CD4-positive, alpha-beta T cell treated with Interleukin-15 for 1 hour (primary cell): ENCODE measurements around the gene ALG12.

ENCODE experiments used
- DNase-seq: peaks from one replicate; pipeline ENCODE4 v3.0.0-alpha.2; 2020

Gene ALG12

DNA sequence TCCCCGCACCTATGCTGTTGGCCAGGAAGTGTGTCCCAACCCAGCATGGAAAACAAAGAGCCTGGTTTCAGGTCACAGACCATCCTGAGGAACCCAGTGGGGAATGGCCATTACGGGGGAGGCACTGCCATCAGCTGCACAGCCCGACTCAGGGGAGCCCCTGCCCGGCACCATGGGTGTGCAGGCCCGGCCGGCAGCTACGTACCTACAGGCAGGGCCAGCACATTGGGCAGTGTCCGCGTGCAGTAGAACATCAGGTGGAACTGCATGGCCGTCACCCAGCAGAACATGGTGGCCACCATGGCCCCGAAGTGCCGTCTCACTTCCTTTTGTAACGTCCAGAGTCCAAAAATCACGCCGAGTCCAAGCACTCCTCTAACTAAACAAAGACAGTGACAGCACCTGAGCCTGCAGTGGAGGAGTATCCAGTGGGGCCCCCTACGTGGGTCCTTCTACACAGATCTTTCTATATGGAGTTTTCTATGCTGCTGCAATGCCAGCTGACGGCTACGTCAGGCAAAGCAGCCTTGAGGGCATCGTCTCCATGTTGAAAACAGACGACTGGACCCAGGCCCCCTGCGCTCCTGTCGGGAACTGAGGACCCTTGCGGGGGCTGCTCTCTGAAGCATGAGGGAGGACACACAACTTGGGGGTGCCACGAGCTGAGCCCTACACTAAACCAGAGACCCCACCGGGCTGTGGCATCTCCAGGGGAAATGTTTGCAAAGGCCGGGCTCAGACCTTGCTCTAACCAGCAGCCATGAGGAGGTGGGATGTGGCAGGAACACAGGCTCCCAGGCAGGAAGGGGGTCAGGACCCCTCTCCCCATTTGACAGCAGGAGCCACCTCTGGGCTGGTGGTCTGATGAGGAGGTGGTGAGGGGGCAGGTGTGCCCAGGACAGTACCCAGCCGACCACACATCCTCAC is 7.7 kb downstream of the ALG12 start:
- DNase-seq, result no peak

DNA sequence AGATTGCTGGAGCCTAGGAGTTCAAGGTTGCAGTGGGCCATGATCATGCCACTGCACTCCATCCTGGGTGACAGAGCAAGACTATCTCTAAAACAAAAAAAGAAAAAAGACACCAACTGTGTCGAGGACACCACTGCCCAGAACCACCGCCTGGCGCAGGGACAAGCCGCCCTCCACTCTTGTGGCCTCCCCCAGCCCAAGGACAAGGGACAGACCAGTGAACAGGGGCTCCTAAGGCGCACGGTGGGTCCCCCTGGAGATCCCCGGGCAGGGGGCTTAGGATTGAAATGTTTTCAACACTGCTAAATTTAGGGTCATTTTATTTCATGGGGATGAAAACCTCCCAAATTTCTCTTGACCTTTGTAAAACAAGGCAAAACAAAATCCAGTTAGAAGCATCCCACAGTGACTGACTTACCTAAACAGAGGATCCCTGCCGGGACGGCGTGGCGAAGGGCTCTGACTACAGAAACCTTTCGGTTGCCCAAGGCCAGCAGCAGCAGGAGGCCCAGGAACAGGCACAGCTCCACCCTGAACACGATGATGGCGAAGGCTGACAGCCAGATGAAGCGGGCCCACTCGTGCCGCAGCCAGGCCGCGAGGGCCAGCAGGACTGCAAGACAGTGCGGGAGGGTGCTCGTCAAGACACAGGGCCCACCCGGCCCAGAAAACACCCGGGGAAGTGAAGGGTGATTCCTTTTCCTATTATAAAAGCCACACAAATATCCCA is 8.6 kb downstream of the ALG12 start:
- no peak for DNase-seq

DNA sequence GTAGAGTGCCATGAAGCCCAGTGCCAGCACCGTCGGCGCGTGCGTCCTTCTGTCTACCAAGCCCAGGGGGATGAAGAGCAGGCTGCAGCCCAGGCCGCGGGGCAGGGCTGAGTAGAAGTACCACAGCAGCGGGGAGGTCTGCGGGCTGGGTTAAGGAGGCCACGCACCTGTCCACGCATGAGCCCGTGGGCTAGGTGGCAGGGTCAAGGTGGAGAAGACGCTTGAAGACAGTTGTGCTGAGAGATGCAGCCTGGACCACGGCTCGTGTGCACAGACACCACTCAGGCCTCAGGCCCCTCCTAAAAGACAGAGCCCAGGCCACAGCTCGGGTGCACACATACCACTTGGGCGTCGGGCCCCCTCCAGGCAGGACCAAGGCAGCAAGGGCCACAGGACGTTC is 10.4 kb downstream of the ALG12 start:
- DNase-seq, result no peak

DNA sequence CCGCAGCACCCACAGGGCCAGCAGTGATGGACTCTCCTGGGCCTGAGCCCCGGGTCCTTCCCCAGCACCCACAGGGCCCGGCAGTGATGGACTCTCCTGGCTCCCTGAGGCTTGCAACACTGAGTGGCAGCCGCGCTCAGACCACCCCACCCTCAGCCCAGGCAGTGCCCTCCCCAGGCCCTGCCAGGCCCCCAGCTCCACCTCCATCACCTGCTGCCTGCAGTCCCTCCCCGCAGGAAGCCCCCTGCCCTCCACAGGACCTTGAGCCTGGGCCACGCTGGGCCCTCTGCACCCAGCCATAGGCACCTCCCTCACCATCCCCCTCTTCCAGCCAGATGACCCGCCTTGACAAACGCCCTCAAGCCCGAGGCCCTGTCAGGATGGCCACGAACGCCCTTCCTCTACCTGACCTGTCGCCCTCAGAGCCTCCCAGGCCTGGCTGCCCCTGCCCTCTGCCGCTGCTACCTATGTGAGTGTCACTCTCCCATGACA is 11.4 kb downstream of the ALG12 start:
- no peak for DNase-seq

DNA sequence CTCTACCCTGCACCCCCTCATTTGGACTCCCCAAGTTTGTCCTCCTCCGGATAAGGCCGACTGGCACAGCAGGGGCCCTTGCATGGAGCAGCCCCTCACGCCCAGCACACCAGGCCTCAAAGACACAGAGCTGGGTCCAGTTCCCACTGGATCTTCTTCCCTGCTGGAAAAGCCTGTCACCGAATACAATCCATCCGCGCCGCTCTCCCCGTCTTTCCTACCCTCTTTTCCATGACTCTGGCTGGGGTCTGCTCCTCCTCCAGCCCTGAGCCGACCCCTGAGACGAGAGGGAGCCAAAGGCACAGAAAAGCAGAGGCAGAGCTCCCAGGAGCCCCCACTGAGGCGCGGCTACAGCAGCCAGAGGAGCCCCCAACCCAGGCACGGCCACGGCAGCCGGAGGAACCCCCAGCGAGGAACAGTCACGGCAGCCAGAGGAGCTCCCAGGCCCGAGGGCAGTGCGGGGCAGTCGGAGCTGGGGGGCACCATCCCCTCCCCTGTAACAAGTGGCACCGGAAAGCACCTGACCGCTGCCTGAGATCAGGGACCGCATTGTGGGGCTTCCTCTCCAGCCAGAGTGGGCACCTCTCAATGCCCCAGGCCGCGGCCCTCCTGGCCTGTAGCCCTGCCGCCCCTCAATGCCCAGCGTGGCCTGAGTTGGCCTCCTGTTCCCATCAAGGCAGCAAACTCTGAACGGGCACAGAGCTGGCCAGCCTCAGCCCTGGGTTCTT is 12.0 kb downstream of the ALG12 start:
- DNase-seq, result no peak

DNA sequence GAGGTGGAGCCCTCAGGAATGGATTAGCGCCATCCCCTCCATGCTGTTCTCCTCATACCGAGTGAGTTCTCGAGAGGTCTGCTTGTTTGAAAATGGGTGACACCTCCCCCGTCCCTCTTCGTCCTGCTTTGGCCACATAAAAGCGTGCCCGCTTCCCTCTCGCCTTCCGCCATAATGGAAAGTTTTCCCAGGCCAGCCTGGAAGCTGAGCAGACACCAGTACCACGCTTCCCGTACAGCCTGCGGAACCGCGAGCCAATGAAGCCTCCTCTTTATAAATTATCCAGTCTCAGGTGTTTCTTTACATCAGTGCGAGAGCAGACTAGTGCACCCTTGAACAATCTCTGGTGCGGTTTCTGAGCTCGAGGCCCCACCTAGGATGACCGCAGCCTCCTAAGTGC is 12.8 kb downstream of the ALG12 start:
- no peak for DNase-seq

DNA sequence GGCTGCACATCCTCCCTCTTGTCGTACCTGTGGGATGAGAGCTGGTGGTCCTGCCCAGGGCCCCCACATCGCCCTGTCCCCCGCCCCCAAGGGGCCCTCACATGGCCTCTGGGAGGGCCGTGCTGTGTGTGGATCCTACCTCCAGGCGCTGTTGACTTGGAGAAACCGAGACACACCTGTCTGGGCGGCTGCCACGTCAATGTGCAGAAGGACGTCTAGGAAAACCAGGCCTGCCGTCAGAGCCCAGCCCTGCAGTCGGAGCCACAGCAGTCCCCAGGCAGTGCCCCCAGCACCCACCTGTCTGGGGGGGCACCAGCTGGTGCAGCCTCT is 14.2 kb downstream of the ALG12 start:
- DNase-seq, result no peak

DNA sequence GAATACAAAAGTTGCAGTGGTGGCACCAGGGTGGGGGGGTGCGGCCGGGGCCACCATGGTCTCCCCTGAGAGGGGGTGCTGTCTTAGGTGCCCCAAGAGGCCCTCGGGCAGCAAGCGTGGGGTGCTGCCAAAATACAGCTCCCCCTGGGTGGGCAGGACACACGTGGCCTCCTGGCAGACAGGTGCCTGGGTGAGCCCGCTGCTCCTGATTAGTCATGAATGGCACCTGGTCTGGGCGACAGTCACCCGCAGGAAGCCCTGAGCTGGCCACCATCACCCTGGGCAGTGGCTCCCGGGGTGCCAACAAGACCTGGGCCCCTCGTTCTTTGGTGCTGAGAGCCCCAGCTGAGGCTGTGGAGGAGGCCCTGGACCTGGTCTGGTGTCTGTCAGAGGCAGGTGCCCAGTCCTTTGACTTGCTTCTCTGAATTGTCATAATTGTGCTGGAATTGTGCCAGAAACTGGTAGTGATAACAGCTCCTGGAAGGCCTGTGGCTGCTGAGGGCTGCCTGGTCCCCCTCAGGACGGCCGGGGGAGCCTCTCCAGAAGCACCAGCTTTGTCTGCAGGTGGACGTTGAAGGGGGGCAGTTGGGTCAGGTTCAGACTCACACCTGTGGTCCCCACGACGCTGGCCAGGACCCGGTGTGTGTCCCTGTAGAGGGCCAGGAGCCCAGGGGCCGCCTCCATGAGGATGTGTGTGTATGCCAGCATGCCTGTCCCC is 14.8 kb downstream of the ALG12 start:
- DNase-seq, result no peak

DNA sequence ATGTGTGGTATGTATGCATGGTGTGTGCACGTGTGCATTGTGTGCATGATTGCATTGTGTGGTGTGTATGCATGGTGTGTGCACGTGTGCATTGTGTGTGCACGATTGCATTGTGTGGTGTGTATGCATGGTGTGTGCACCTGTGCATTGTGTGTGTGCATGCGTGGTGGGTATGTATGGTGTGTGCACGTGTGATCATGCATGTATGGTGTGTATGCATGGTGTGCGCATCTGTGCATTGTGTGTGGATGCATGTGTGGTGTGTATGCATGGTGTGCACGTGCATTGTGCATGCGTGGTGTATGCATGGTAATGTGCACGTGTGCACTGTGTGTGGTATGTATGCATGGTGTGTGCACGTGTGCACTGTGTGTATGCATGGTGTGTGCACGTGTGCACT is 16.8 kb downstream of the ALG12 start:
- no peak for DNase-seq

DNA sequence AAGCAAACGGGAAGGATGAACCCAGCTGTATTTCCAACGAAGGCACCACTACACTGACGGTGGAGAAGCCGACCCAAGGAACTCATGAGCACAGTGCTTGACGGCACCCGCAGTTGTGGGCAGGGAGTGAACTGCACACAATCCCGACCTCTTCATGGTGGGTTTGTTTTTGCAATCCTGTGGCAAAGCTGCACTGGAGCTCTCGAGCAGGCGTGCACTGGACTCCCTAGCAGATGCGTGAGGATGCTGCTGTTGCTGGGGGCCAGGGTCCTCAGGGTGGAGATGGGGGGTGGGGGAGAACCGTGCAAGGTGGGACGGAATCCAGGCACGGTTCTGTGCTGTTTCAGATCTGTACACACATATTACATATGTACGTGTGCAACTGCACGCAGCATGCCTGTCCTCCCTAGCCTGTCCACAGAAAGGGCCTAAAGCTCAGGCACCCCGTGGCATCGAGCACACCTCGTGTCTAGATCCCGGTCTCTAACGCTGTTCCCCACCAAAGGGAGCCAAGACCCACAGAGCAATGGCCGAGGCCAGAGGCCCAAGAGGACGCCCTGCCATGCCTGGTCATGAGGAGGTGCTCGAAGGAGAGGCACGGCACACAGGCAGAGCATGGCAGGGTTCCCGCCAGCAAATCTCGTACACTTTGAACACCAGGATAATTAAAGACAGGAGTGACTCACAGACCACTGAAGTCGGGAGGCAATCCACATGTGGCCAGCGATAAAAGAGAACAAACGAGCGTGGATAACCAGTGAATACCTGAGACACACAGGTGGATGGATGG is 17.6 kb downstream of the ALG12 start:
- no peak for DNase-seq

DNA sequence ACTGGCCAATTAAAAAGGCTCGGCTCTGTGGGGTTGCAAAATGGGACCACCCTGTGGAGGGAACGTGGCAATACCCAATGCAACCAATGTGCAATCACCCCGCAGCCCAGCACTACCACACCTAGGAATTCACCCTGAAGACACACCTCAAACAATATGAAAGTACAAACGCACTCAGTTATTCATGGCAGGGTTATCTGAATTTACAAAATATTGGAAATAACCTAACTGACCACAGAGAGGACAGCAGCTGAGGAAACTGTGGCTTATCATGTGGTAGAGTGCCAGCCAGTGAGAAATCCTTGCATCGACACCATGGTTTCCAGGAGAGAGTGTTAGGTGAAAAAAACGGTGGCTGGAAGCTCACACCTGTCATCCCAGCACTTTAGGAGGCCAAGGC is 18.7 kb downstream of the ALG12 start:
- DNase-seq, result no peak

DNA sequence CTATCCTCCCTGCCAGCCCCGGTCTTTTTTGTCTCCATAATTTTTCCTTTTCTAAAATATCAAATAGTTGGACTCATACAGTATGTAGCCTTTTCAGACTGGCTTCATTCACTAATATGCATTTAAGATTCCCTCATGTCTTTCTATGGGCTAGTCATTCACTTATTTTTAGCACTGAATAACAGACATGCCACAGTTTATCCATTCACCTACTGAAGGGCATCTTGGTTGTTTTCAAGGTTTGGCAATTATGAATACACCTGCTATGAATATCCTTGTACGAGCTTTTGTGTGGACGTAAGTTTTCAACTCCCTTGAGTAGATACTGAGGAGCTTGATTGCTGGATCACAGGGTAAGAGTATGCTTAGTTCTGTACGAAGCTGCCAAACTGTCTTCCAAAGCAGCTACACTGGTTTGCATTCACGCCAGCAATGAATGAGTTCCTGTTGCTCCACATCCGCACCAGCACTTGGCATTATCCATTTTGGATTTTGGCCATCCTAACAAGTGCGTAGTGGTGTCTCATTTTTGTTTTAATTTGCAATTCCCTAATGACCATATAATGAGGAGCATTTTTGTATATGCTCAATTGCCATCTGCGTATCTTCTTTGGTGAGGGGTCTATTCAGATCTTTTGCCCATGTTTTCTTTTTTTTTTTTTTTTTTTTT is 21.1 kb downstream of the ALG12 start:
- DNase-seq, result no peak

DNA sequence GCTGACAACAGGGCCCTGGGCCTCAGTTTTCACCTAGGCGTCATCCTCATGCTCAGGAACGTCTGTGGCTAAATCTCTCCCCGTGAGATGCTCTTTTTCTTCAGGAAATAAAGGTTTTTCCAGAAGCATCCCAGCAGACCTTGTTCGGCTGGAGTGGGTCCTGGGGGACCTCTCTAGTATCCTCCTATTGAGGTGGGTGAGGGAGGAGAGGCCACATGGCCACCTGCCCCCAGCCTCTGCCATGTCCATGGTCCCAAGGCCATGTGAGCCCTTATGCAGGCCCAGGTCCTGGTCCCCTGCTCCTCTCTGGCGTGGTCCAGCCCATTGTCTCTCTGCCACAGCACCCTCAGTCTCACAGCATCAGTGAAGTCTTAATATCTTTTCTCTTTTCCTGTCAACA is 22.0 kb downstream of the ALG12 start:
- no peak for DNase-seq

DNA sequence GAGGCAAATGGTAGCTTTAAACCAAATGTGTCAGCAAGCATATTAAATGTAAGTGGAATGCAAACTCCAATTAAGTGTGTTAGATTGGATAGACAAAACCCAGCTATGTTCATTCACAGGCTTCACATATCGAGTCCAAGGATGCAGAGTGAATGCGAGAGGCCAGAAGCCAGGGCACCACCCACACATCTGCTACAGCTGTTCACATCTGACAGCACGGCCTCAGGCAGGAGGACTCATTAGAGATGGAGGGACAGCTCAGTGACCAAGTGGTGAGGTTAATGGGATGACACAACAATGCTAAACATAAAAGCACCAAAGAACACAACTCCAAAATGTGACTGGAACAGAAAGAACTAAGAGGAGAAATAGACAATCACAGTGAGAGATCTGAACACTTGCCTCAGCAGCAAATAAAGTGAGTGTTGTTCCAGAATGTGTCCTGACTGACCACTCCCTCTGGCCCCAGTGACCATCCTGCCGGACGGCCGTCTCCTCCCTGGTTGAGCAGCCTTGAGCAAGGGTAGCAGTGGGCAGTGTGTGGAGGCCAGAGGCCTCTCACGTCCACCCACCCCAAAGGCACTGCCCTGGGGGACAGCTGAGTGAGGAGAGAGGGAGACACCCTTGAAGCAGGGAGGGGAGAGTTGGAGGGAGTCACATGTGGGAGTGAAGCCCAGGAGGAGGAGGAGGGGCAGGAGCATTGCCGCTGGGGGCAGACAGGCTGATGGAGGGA is 23.8 kb downstream of the ALG12 start:
- no peak for DNase-seq

DNA sequence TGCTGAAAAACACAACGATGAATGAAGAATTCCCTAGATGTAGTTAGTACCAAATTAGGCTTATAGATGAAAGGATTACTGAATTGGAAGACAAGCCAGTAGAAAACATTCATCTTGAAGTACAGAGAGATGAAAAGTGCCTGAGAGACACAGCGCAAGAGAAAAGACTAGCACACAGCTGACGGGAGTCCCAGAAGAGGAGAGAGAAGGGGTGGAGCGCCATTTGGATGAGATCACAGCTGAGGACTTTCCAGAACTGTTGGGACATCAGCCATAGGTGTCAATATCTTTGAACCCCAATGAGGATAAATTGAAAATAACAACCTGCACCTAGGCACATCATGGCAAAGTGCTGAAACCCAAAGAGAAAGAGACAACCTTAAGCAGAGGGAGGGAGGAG is 25.2 kb downstream of the ALG12 start:
- DNase-seq, result no peak

DNA sequence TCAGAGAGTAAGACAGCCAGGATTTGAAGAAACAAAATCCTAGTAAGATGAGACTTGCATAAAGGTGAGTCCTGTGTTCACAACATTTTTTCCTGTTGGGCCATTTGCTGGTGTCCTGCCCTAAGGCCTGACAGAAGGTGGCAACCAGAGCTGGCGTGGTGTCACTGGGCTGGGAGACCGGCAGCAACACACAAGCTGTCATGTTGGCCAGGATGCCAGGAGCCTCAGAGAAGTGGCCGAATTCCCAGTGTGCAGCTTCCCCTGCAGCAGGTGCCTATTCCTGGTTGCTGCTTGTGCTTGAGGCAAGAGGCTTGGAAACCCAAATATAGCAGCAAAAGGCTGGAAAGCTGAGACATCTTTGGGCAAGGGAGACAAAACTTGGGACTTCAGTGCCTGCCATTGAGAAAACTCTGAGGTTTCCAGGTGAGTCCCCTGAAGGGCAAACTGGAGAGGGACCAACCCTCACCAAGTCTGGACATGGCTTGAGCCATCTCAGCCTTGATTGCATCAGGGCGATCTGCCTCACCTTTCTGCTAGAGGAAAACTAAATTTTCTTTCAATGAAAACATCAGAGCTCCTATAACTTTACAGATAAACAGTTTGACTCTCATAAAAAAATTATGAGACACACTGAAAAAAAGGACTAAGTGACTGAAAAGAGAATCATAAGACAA is 25.9 kb downstream of the ALG12 start:
- DNase-seq, result no peak

DNA sequence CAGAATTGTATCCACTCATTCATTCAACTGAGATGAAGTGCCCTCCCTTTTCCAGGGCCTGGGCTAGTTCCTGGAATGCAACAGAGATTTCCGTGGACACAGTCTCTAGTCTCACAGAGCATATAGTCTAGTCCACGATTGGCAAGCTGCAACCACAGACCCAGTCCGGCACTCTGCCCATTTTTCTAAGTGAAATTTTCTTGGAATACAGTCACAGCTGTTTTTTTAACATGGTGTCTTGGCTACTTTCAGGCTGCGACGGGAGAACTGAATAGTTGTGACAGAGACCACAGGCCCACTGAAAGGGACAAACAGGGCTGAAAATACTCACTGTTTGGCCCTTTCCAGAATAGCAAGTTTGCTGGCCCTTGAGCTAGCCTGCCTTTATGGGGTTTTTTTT is 29.2 kb downstream of the ALG12 start:
- DNase-seq, result no peak

DNA sequence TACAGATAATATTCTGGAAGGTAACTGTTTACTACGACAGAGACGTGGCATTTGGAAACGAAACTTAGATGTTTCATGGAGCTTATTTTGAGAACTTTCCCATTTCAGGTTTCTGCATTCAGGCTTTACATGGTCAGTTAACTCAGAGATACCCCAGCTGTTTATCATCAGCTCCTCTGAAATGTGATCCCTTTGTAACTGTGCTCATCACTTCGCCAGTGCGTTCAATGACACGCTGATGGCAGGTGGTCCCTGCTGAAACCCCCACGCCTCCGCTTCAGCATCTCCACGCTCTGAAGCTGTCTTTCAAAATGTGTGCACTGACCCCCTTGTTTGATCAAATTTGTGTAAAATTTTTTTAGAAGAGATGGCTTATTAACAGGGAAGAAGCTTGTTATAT is 30.5 kb downstream of the ALG12 start:
- DNase-seq, result no peak

DNA sequence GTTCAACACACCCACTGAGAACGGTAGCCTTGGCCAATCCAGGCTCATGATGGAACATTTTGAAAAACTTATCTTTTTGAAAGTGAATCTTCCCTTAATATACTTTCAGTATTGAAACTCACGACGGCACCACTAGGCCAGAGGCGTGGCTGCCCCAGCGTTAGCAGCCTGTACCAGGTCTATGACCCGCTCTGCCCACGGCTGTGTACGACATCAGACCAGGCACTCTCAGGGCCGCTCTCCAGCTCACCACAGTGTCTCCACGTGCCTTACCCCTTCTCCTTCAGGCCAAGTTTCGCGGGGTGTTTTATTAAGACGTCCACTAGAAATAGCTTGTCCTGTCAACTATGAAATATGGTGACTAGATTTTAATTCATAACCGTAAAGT is 31.2 kb downstream of the ALG12 start:
- no peak for DNase-seq

DNA sequence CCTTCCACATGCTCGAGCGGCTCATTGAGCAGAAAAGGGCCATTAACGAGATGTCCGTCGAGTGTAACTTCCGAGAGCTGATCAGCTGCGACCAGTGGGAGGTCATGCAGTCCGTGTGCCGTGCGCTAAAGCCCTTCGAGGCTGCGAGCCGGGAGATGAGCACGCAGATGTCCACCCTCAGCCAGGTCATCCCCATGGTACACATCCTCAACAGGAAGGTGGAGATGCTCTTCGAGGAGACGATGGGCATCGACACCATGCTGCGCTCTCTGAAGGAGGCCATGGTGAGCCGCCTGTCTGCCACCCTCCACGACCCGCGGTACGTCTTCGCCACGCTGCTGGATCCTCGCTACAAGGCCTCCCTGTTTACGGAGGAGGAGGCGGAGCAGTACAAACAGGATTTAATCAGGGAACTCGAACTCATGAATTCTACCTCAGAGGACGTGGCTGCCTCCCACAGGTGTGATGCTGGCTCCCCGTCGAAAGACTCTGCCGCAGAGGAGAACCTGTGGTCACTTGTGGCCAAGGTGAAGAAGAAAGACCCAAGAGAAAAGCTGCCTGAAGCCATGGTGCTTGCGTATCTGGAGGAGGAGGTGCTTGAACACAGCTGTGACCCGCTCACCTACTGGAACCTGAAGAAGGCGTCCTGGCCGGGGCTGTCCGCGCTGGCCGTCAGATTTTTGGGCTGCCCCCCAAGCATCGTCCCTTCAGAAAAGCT is 31.7 kb downstream of the ALG12 start:
- DNase-seq, result no peak
